Uterus (tissue), 2 donors: ENCODE data around the gene TMEM185A.

Source experiments
- POLR2A ChIP-seq, 2 donors: fragments of 450-650 bp; IDR thresholded peaks; one replicate each; pipeline ENCODE4 v1.6.1; 2016; ENCODE audit warnings: antibody characterized with exemption in 2 of 2, mild to moderate bottlenecking in 1 of 2, moderate library complexity in 1 of 2
- TF ChIP-seq, protein P1 (sequence below), 4 experiments: fragments of 200-600 bp in 2 of 4; fragments of 450-650 bp in 2 of 4; sonication (generic) in 2 of 4; IDR thresholded peaks; one replicate each; pipeline ENCODE4 v1.5.1; 2016 to 2019; ENCODE audit warnings: antibody characterized with exemption in 4 of 4, mild to moderate bottlenecking in 2 of 4, moderate library complexity in 1 of 4

DNA sequence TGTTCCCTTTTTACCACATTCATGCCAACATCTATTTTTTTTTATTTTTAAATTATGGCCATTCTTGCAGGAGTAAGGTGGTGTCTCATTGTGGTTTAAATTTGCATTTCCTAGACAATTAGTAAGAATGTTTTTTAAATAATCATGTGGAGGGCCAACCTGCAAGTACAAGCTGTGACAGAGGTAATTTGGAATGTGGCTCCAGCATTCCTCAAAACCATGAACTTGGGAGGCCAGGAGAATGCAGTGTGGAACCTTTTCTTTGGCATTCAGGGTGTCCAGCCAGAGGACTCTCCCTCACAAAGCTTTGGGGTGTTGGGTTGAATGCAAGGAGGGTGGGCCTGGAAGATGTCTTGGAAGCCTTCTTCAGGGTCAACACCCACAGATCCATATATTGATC, 7.3 kb upstream of the TMEM185A start:
- TF ChIP-seq, protein P1, sequence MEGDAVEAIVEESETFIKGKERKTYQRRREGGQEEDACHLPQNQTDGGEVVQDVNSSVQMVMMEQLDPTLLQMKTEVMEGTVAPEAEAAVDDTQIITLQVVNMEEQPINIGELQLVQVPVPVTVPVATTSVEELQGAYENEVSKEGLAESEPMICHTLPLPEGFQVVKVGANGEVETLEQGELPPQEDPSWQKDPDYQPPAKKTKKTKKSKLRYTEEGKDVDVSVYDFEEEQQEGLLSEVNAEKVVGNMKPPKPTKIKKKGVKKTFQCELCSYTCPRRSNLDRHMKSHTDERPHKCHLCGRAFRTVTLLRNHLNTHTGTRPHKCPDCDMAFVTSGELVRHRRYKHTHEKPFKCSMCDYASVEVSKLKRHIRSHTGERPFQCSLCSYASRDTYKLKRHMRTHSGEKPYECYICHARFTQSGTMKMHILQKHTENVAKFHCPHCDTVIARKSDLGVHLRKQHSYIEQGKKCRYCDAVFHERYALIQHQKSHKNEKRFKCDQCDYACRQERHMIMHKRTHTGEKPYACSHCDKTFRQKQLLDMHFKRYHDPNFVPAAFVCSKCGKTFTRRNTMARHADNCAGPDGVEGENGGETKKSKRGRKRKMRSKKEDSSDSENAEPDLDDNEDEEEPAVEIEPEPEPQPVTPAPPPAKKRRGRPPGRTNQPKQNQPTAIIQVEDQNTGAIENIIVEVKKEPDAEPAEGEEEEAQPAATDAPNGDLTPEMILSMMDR (IDR thresholded peaks at IDR 0.05) = no peak
- TF ChIP-seq POLR2A (IDR thresholded peaks at IDR 0.05) = no peak
